ENCODE data around the gene MYBL2.
"Not testable (repeated sequence)": the region's sequence is repeated elsewhere in the genome, so short reads cannot be mapped to it uniquely, and the experiment has no call there.

MYBL2 gene

GRCh38 chr20:43755390-43755789 lies 88.5 kb downstream of the MYBL2 start:
- DNase-seq: no peak

GRCh38 chr20:43755851-43756250 lies 88.9 kb downstream of the MYBL2 start:
- DNase-seq: no peak

- DNase-seq: not testable (repeated sequence)
These were observed 91.0 kb downstream of the MYBL2 start for GRCh38 chr20:43757888-43758287.

GRCh38 chr20:43761386-43762340 lies 94.7 kb downstream of the MYBL2 start:
- no peak for DNase-seq

- no peak for DNase-seq
These were observed 96.0 kb downstream of the MYBL2 start for GRCh38 chr20:43762911-43763310.

- no peak for DNase-seq
These were observed 99.0 kb downstream of the MYBL2 start for GRCh38 chr20:43765916-43766315.
